Measurements from ENCODE around the gene RCOR3. TPM values are rescaled to one million over a fixed set of nuclear protein-coding genes. Genes with fewer than 3 reads are reported as not detected.

RCOR3 gene
- total RNA-seq, 1 donor from 2014 or later: 46.7 TPM

DNA sequence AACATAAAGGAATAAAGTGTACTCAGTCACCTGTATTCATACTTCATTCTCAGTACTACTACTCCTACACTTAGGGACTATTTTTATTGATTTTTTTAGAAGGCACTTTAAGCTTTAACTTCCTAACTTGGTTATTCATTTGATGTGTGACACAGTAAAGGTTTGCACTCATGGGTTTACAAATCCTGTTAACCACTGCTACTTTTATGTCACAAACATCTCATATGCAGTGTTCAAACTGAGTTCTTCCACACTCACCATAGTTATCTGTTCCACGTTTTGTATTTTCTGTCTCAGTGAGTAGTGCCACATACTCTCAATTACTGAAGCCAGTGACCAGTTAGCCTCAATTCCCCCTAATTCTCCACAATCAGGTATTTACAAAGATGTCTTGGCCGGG, 33.2 kb downstream of the RCOR3 start:
- Histone ChIP-seq H3K36me3 (peaks cover 93% of the 10 kb centered on the region), H3K4me3 (no peak overlapping the region), H3K27ac (no peak overlapping the region), H3K27me3 (no peaks in the 10 kb centered on the region), H3K4me1 (no peaks in the 10 kb centered on the region), H3K9me3 (no peaks in the 10 kb centered on the region)
- intact Hi-C loops (cut with DNase I): no loop called here
- DNase-seq (no peak), ATAC-seq (no peak)
- TF ChIP-seq, protein P1, sequence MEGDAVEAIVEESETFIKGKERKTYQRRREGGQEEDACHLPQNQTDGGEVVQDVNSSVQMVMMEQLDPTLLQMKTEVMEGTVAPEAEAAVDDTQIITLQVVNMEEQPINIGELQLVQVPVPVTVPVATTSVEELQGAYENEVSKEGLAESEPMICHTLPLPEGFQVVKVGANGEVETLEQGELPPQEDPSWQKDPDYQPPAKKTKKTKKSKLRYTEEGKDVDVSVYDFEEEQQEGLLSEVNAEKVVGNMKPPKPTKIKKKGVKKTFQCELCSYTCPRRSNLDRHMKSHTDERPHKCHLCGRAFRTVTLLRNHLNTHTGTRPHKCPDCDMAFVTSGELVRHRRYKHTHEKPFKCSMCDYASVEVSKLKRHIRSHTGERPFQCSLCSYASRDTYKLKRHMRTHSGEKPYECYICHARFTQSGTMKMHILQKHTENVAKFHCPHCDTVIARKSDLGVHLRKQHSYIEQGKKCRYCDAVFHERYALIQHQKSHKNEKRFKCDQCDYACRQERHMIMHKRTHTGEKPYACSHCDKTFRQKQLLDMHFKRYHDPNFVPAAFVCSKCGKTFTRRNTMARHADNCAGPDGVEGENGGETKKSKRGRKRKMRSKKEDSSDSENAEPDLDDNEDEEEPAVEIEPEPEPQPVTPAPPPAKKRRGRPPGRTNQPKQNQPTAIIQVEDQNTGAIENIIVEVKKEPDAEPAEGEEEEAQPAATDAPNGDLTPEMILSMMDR (IDR thresholded peaks at IDR 0.05): no peak

DNA sequence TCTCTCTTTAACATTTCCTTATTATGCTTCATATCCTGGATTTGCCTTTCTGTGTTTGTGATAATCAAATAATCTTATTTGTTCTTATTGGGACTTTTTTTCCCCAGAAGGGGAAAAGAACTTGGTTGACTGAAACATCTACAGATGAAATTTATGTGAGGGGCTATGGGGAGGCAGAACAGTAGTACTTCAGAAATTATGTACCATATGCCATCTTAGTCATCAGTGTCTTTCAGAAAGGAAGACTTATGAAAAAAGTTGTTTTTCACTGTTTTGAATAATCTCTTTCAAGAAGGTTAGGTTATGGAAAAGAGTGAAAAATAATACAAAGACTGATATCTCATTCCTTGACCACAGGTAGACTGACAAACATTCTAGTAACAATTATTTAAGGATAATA, 37.2 kb downstream of the RCOR3 start:
- H3K4me1 ChIP-seq: no peaks in the 10 kb centered on the region
- DNase-seq: no peak
- ATAC-seq: no peak
- no peak overlapping the region for H3K27ac ChIP-seq
- H3K36me3 ChIP-seq: peaks cover 80% of the 10 kb centered on the region
- intact Hi-C loops (cut with DNase I): no loop called here
- H3K9me3 ChIP-seq: no peaks in the 10 kb centered on the region
- TF ChIP-seq, protein P1 (IDR thresholded peaks at IDR 0.05): no peak
- H3K4me3 ChIP-seq: no peak overlapping the region
- H3K27me3 ChIP-seq: no peaks in the 10 kb centered on the region

DNA sequence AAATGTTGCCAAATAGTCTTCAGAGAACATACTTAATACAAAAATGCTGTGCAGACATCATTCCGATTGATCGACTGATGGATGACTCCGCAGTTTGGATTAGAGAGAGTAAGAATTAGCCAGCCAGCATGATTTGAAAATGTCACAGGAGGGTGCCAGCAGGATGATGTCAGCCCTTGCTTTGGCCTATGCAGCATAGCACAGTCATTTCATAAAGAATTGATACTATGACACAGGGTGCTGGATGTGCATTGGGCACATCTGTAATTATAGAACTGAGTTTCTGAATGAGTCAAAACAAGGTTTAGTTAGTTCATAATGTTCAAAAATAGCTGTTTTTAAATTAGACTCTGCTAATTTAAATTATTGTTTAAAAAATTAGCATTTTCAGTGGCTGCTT, 45.9 kb downstream of the RCOR3 start:
- Histone ChIP-seq H3K36me3 (peaks cover 55% of the 10 kb centered on the region), H3K27me3 (no peaks in the 10 kb centered on the region), H3K27ac (no peak overlapping the region), H3K9me3 (no peaks in the 10 kb centered on the region), H3K4me1 (no peaks in the 10 kb centered on the region), H3K4me3 (no peak overlapping the region)
- intact Hi-C loops (cut with DNase I): no loop called here
- TF ChIP-seq, protein P1 (IDR thresholded peaks at IDR 0.05): no peak
- ATAC-seq (no peak), DNase-seq (no peak)

GRCh38 chr1:211309617-211310016, 50.5 kb downstream of the RCOR3 start:
- TF ChIP-seq, protein P1 (IDR thresholded peaks at IDR 0.05): no peak
- H3K27me3 ChIP-seq: no peaks in the 10 kb centered on the region
- intact Hi-C loops (cut with DNase I): no loop called here
- ATAC-seq: no peak
- no peak for DNase-seq
- peaks cover 53% of the 10 kb centered on the region for H3K36me3 ChIP-seq
- no peaks in the 10 kb centered on the region for H3K4me1 ChIP-seq
- no peak overlapping the region for H3K27ac ChIP-seq
- no peaks in the 10 kb centered on the region for H3K9me3 ChIP-seq
- no peak overlapping the region for H3K4me3 ChIP-seq

DNA sequence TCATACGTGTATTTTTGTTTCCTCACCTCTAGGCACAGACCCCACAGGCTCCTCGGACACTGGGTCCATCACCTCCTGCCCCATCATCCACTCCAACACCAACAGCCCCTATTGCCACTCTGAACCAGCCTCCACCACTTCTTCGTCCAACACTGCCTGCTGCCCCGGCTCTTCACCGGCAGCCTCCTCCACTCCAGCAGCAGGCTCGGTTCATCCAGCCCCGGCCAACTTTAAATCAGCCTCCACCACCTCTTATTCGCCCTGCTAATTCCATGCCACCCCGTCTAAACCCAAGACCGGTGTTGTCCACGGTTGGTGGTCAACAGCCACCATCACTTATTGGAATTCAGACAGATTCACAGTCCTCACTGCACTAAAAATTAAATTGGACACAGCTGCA, 54.2 kb downstream of the RCOR3 start:
- H3K9me3 ChIP-seq: no peaks in the 10 kb centered on the region
- intact Hi-C loops (cut with DNase I): no loop called here
- no peak overlapping the region for H3K27ac ChIP-seq
- H3K36me3 ChIP-seq: peaks cover 60% of the 10 kb centered on the region
- ATAC-seq (no peak), DNase-seq (no peak)
- no peak overlapping the region for H3K4me3 ChIP-seq
- TF ChIP-seq, protein P1 (IDR thresholded peaks at IDR 0.05): no peak
- no peaks in the 10 kb centered on the region for H3K4me1 ChIP-seq
- H3K27me3 ChIP-seq: no peaks in the 10 kb centered on the region

DNA sequence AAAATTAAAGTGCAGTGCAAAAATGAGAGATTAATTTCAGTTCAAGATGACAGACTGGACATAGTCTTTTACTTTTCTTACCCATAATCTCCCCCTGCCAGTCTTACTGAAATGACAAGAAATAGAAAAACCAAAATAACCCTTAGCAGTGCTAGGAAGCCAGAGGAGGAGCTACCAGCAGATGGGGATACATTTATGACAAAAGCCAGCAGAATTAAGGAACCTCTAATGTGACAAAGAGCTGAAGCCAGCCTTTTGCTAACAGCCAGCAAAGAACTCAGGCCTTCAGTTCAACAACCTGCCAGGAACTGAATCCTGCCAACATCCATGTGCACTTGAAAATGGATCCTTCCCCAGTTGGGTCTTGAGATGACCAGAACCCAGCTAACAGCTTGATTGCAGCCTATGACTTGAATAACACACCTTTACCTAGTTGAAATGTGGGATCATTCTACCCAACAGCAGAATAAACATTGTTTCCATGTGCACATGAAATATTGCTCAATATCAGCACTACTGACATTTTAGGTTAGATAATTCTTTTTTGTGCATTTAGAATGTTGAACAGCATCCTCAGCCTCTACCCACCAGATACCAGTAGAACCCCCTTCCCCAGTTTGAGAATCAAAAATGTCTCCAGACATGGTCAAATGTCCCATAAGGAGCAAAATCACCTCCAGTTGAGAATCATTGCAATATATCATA, 59.6 kb downstream of the RCOR3 start:
- intact Hi-C loops (cut with DNase I): no loop called here
- no peaks in the 10 kb centered on the region for H3K4me1 ChIP-seq
- no peak overlapping the region for H3K4me3 ChIP-seq
- H3K9me3 ChIP-seq: no peaks in the 10 kb centered on the region
- no peak for DNase-seq
- no peak overlapping the region for H3K27ac ChIP-seq
- H3K36me3 ChIP-seq: peaks cover 31% of the 10 kb centered on the region
- no peaks in the 10 kb centered on the region for H3K27me3 ChIP-seq
- no peak for ATAC-seq
- TF ChIP-seq, protein P1 (IDR thresholded peaks at IDR 0.05): no peak

Measured in upper lobe of right lung (tissue), 1 donor.